ENCODE data around the gene ABCC5.

ABCC5 gene

DNA sequence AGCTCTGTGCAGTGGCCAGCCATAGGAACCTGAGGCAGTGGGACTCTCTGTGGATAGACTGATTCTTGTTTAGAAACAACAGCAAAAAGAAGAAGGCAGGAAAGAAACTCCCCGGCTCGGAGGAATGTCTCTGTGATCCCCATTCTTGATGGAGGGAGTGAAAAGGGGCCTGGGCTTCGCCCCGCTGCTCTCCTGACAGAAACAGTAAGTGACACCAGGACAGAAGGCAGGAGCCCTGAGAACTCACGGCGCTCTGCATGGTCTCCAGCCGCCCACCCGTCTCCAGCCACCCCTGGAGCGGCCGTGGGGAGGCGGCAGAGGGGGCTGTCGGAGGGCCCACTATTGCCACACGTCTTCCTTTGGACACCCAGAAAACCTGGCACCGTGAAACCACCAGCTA, 97.3 kb downstream of the ABCC5 start:
- Histone ChIP-seq H3K27ac (ENCODE audit: low read depth, low read length) (no peak overlapping the region), H2AFZ (ENCODE audit: insufficient read depth, low read length, poor library complexity) (no peak overlapping the region), H3K9ac (ENCODE audit: low read length) (no peak overlapping the region), H3K4me1 (ENCODE audit: control insufficient read depth in 1 of 2, insufficient read depth in 2 of 2, low read length in 2 of 2) (no peaks in the 10 kb centered on the region), H3K4me3 (ENCODE audit: low read depth, low read length) (no peak overlapping the region), H2BK12ac (ENCODE audit: low read length) (no peak overlapping the region), H3K23ac (ENCODE audit: low read length) (no peak overlapping the region), H3K79me2 (ENCODE audit: control insufficient read depth, insufficient read depth, low read length, poor library complexity) (no peaks in the 10 kb centered on the region), H3K4me2 (ENCODE audit: low read length) (no peak overlapping the region), H3K18ac (ENCODE audit: low read length) (no peak overlapping the region), H3K79me1 (ENCODE audit: low read length) (no peaks in the 10 kb centered on the region), H2BK5ac (ENCODE audit: low read depth, low read length, poor library complexity) (no peak overlapping the region), H2BK120ac (ENCODE audit: insufficient read depth, low read length, poor library complexity) (no peak overlapping the region), H2AK5ac (ENCODE audit: low read length) (no peak overlapping the region), H3K4ac (ENCODE audit: low read depth, low read length) (no peak overlapping the region), H3K14ac (ENCODE audit: low read length) (no peak overlapping the region), H3K27me3 (ENCODE audit: insufficient read depth, low read length) (no peaks in the 10 kb centered on the region), H3K36me3 (ENCODE audit: control insufficient read depth in 1 of 2, insufficient read depth in 2 of 2, low read length in 2 of 2) (peaks cover 29 to 34% of the 10 kb centered on the region in 2 experiments), H4K8ac (ENCODE audit: low read depth, low read length) (no peak overlapping the region), H4K91ac (ENCODE audit: low read depth, low read length) (no peak overlapping the region), H4K12ac (ENCODE audit: low read depth, low read length) (no peak overlapping the region), H3K9me3 (ENCODE audit: insufficient read depth, low read depth, low read length) (peaks cover 3% of the 10 kb centered on the region)
- no CpG with 5 or more reads among the region's 14 CpGs for WGBS (ENCODE audit: extremely low coverage, insufficient coverage, insufficient read length)
- DNase-seq, result no peak

DNA sequence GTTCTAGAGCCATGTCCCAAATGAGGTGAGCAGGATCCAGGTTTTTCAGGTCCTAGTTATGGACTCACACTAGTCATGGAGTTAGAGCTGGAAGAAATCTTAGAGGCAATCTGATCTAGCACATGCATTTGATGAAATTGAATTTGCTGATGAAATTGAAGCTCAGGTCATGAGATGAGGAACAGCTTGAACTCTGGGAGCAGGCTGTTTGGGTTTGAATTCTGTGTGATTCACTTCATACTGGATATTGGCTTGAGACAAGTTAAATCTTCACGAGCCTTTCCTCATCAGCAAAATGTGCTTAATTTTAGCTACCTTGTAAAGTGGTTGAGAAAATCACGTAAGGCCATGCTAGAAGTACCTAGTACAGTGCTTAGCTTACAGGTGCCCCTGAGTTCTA, 99.5 kb downstream of the ABCC5 start:
- H3K27ac ChIP-seq (ENCODE audit: low read depth, low read length), result no peak overlapping the region
- H2BK120ac ChIP-seq (ENCODE audit: insufficient read depth, low read length, poor library complexity), result no peak overlapping the region
- no peak overlapping the region for H3K23ac ChIP-seq (ENCODE audit: low read length)
- no peak for DNase-seq
- H3K4me1 ChIP-seq (ENCODE audit: control insufficient read depth in 1 of 2, insufficient read depth in 2 of 2, low read length in 2 of 2), result no peaks in the 10 kb centered on the region
- peaks cover 4% of the 10 kb centered on the region for H3K9me3 ChIP-seq (ENCODE audit: insufficient read depth, low read depth, low read length)
- H3K4ac ChIP-seq (ENCODE audit: low read depth, low read length), result no peak overlapping the region
- no peak overlapping the region for H4K12ac ChIP-seq (ENCODE audit: low read depth, low read length)
- H4K91ac ChIP-seq (ENCODE audit: low read depth, low read length), result no peak overlapping the region
- no CpG with 5 or more reads among the region's 2 CpGs for WGBS (ENCODE audit: extremely low coverage, insufficient coverage, insufficient read length)
- no peaks in the 10 kb centered on the region for H3K79me1 ChIP-seq (ENCODE audit: low read length)
- peaks cover 18 to 22% of the 10 kb centered on the region in 2 experiments for H3K36me3 ChIP-seq (ENCODE audit: control insufficient read depth in 1 of 2, insufficient read depth in 2 of 2, low read length in 2 of 2)
- H3K18ac ChIP-seq (ENCODE audit: low read length), result no peak overlapping the region
- H4K8ac ChIP-seq (ENCODE audit: low read depth, low read length), result no peak overlapping the region
- no peak overlapping the region for H3K4me2 ChIP-seq (ENCODE audit: low read length)
- H3K9ac ChIP-seq (ENCODE audit: low read length), result no peak overlapping the region
- H2AK5ac ChIP-seq (ENCODE audit: low read length), result no peak overlapping the region
- no peak overlapping the region for H2BK5ac ChIP-seq (ENCODE audit: low read depth, low read length, poor library complexity)
- no peak overlapping the region for H3K4me3 ChIP-seq (ENCODE audit: low read depth, low read length)
- H2AFZ ChIP-seq (ENCODE audit: insufficient read depth, low read length, poor library complexity), result no peak overlapping the region
- no peaks in the 10 kb centered on the region for H3K27me3 ChIP-seq (ENCODE audit: insufficient read depth, low read length)
- H2BK12ac ChIP-seq (ENCODE audit: low read length), result no peak overlapping the region
- H3K79me2 ChIP-seq (ENCODE audit: control insufficient read depth, insufficient read depth, low read length, poor library complexity), result no peaks in the 10 kb centered on the region
- H3K14ac ChIP-seq (ENCODE audit: low read length), result no peak overlapping the region

DNA sequence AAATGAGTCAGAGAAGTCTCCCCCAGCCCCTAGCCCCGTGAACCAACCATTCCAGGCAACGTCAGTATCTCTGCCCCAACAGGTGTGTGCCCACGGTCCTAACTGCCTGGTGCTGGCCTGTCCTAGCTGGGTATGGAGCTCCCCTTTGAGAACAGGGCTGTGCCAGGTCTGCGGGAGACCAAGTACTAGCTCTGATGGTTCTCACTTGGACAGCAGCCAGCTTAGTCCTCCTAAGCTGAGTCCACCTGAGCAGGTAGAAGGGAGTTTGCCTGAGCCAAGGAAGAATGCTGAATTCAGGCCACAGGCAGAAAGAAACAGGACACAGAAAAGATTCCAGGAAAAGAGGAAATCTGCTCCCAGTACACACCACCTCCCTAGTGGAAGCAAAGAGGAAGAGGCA, 99.9 kb downstream of the ABCC5 start:
- Histone ChIP-seq H3K79me2 (ENCODE audit: control insufficient read depth, insufficient read depth, low read length, poor library complexity) (no peaks in the 10 kb centered on the region), H3K27ac (ENCODE audit: low read depth, low read length) (no peak overlapping the region), H3K23ac (ENCODE audit: low read length) (no peak overlapping the region), H3K79me1 (ENCODE audit: low read length) (no peaks in the 10 kb centered on the region), H3K14ac (ENCODE audit: low read length) (no peak overlapping the region), H2BK5ac (ENCODE audit: low read depth, low read length, poor library complexity) (no peak overlapping the region), H3K4ac (ENCODE audit: low read depth, low read length) (no peak overlapping the region), H3K18ac (ENCODE audit: low read length) (no peak overlapping the region), H3K9ac (ENCODE audit: low read length) (no peak overlapping the region), H4K91ac (ENCODE audit: low read depth, low read length) (no peak overlapping the region), H2AFZ (ENCODE audit: insufficient read depth, low read length, poor library complexity) (no peak overlapping the region), H3K36me3 (ENCODE audit: control insufficient read depth in 1 of 2, insufficient read depth in 2 of 2, low read length in 2 of 2) (peaks cover 18 to 21% of the 10 kb centered on the region in 2 experiments), H2BK120ac (ENCODE audit: insufficient read depth, low read length, poor library complexity) (no peak overlapping the region), H4K12ac (ENCODE audit: low read depth, low read length) (no peak overlapping the region), H3K4me1 (ENCODE audit: control insufficient read depth in 1 of 2, insufficient read depth in 2 of 2, low read length in 2 of 2) (no peaks in the 10 kb centered on the region), H2BK12ac (ENCODE audit: low read length) (no peak overlapping the region), H2AK5ac (ENCODE audit: low read length) (no peak overlapping the region), H3K27me3 (ENCODE audit: insufficient read depth, low read length) (no peaks in the 10 kb centered on the region), H4K8ac (ENCODE audit: low read depth, low read length) (no peak overlapping the region), H3K4me2 (ENCODE audit: low read length) (no peak overlapping the region), H3K4me3 (ENCODE audit: low read depth, low read length) (no peak overlapping the region), H3K9me3 (ENCODE audit: insufficient read depth, low read depth, low read length) (peaks cover 4% of the 10 kb centered on the region)
- WGBS (ENCODE audit: extremely low coverage, insufficient coverage, insufficient read length), result no CpG with 5 or more reads among the region's 4 CpGs
- no peak for DNase-seq

DNA sequence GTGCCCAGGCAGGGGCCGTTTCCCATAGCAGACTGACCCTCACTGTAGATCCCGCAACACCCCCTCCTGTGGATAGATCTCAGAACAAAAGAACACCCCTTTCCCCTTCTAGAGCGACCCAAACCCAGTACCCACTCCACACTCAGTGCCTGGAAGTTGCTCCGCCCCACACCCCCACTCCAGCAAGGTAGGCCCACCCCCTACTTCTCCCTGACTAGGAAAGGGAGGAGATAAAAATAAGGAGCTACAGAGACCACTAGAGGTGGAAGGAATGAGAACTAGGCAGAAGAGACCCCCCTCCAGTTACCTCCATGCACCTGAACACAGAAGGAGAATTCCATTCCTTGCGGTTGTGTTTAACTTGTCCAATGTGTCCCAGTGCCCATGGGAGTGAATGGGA, 102.8 kb downstream of the ABCC5 start:
- no peak overlapping the region for H3K14ac ChIP-seq (ENCODE audit: low read length)
- no peaks in the 10 kb centered on the region for H3K79me2 ChIP-seq (ENCODE audit: control insufficient read depth, insufficient read depth, low read length, poor library complexity)
- no peak overlapping the region for H2BK120ac ChIP-seq (ENCODE audit: insufficient read depth, low read length, poor library complexity)
- H3K36me3 ChIP-seq (ENCODE audit: control insufficient read depth in 1 of 2, insufficient read depth in 2 of 2, low read length in 2 of 2), result peaks cover 4% of the 10 kb centered on the region in 2 experiments
- H3K9ac ChIP-seq (ENCODE audit: low read length), result no peak overlapping the region
- H2AFZ ChIP-seq (ENCODE audit: insufficient read depth, low read length, poor library complexity), result no peak overlapping the region
- H3K4ac ChIP-seq (ENCODE audit: low read depth, low read length), result no peak overlapping the region
- H4K8ac ChIP-seq (ENCODE audit: low read depth, low read length), result no peak overlapping the region
- no peak overlapping the region for H2AK5ac ChIP-seq (ENCODE audit: low read length)
- WGBS (ENCODE audit: extremely low coverage, insufficient coverage, insufficient read length), result no CpG with 5 or more reads among the region's 5 CpGs
- H3K9me3 ChIP-seq (ENCODE audit: insufficient read depth, low read depth, low read length), result peaks cover 3% of the 10 kb centered on the region
- H4K91ac ChIP-seq (ENCODE audit: low read depth, low read length), result no peak overlapping the region
- H3K4me3 ChIP-seq (ENCODE audit: low read depth, low read length), result peak overlapping the region; percentile 2
- H3K4me1 ChIP-seq (ENCODE audit: control insufficient read depth in 1 of 2, insufficient read depth in 2 of 2, low read length in 2 of 2), result no peaks in the 10 kb centered on the region
- H2BK12ac ChIP-seq (ENCODE audit: low read length), result no peak overlapping the region
- H3K23ac ChIP-seq (ENCODE audit: low read length), result no peak overlapping the region
- no peak overlapping the region for H2BK5ac ChIP-seq (ENCODE audit: low read depth, low read length, poor library complexity)
- H3K4me2 ChIP-seq (ENCODE audit: low read length), result no peak overlapping the region
- no peaks in the 10 kb centered on the region for H3K79me1 ChIP-seq (ENCODE audit: low read length)
- H3K27me3 ChIP-seq (ENCODE audit: insufficient read depth, low read length), result no peaks in the 10 kb centered on the region
- no peak for DNase-seq
- H3K18ac ChIP-seq (ENCODE audit: low read length), result no peak overlapping the region
- H3K27ac ChIP-seq (ENCODE audit: low read depth, low read length), result no peak overlapping the region
- H4K12ac ChIP-seq (ENCODE audit: low read depth, low read length), result no peak overlapping the region

All from trophoblast cell (in vitro differentiated cells and primary cell).